Gastroesophageal sphincter (tissue), 3 donors: ENCODE measurements around the gene KDM2B.

Experiments used
- EP300 ChIP-seq: sonication (generic); formaldehyde crosslinking; IDR thresholded peaks from one replicate; pipeline ENCODE4 v1.6.1; 2017; ENCODE audit warnings: antibody characterized with exemption, mild to moderate bottlenecking
- POLR2A ChIP-seq, 2 donors: fragments of 450-650 bp; IDR thresholded peaks; one replicate each; pipeline ENCODE4 v1.6.1; 2017; ENCODE audit warnings: antibody characterized with exemption in 2 of 2, mild to moderate bottlenecking in 2 of 2, moderate library complexity in 1 of 2
- POLR2AphosphoS5 ChIP-seq: sonication (generic); formaldehyde crosslinking; IDR thresholded peaks from one replicate; pipeline ENCODE4 v1.6.1; 2017; ENCODE audit warnings: antibody characterized with exemption
- TF ChIP-seq, protein P1 (sequence below), 4 experiments: fragments of 200-600 bp in 2 of 4; fragments of 450-650 bp in 2 of 4; sonication (generic) in 1 of 4; IDR thresholded peaks; one replicate each; pipeline ENCODE4 v1.5.1; 2017 to 2019; ENCODE audit warnings: antibody characterized with exemption in 4 of 4, mild to moderate bottlenecking in 2 of 4, moderate library complexity in 2 of 4

GRCh38 chr12:121575952-121576625 lies 4.7 kb downstream of the KDM2B start:
- TF ChIP-seq, protein P1, sequence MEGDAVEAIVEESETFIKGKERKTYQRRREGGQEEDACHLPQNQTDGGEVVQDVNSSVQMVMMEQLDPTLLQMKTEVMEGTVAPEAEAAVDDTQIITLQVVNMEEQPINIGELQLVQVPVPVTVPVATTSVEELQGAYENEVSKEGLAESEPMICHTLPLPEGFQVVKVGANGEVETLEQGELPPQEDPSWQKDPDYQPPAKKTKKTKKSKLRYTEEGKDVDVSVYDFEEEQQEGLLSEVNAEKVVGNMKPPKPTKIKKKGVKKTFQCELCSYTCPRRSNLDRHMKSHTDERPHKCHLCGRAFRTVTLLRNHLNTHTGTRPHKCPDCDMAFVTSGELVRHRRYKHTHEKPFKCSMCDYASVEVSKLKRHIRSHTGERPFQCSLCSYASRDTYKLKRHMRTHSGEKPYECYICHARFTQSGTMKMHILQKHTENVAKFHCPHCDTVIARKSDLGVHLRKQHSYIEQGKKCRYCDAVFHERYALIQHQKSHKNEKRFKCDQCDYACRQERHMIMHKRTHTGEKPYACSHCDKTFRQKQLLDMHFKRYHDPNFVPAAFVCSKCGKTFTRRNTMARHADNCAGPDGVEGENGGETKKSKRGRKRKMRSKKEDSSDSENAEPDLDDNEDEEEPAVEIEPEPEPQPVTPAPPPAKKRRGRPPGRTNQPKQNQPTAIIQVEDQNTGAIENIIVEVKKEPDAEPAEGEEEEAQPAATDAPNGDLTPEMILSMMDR (IDR thresholded peaks at IDR 0.05): no peak
- TF ChIP-seq POLR2A (IDR thresholded peaks at IDR 0.05) (no peak), POLR2AphosphoS5 (no peak), EP300 (no peak)
